ENCODE results near the gene DAGLB. TPM values are rescaled to one million over a fixed set of nuclear protein-coding genes. Genes with fewer than 3 reads are reported as not detected.
A peak's percentile ranks its signal among the peaks of the same experiment; 100 is the strongest.

The DAGLB gene
- polyA plus RNA-seq, 3 donors: 15.2 to 47.0 (median 16.4) TPM

DNA sequence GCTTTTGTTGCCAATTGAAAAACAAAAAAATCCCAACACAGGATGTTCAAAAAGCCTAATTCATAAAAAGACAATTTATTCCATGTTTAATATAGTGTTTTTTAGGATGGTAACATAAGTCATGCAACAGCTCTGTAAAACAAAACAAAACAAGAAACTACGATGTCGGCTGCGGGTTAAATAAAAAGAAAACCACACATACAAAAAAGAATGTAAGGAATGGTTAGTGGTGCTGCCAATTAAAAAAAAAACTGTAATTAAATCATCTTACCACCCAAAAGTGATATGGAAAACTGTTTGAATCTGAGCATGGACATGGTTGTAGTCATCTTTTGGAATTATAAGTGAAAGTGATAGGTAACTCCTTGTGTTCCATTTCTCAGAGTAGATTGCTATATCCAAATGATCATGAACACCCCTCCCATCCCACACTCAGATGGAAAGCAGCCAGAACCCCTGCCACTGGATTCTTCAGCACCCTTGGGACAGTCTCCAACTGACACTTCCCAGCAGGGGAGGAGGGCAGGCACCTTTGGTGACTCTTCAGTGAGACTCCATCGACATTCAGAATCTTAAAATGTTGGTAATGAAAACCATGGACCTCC, 14.3 kb upstream of the DAGLB start:
- Histone ChIP-seq H3K36me3 (replicated peaks in 1 of 2; ENCODE audit: control insufficient read depth in 1 of 2, insufficient read depth in 2 of 2, low read length in 2 of 2) (peaks cover 45 to 66% of the 10 kb centered on the region in 2 donors), H4K20me1 (ENCODE audit: insufficient read depth, low read length) (peaks cover 3% of the 10 kb centered on the region), H3K4me1 (ENCODE audit: control insufficient read depth in 1 of 2, insufficient read depth in 2 of 2, low read length in 2 of 2) (no peaks in the 10 kb centered on the region), H3K4me3 (replicated peaks in 1 of 3; ENCODE audit: low read depth in 2 of 3, low read length in 3 of 3) (no peak overlapping the region), H3K27ac (ENCODE audit: low read depth in 1 of 2, low read length in 2 of 2) (no peak overlapping the region), H2AFZ (ENCODE audit: insufficient read depth, low read depth, low read length, poor library complexity, severe bottlenecking) (no peak overlapping the region), H3K9me3 (replicated peaks in 1 of 2; ENCODE audit: control insufficient read depth in 1 of 2, insufficient read depth in 1 of 2, low read length in 2 of 2) (no peaks in the 10 kb centered on the region), H3K27me3 (ENCODE audit: control insufficient read depth in 2 of 2, insufficient read depth in 2 of 2, low read length in 2 of 2) (no peaks in the 10 kb centered on the region), H3K4me2 (replicated peaks; ENCODE audit: extremely low read depth, low read length, poor library complexity, severe bottlenecking) (no peak overlapping the region), H3K9ac (ENCODE audit: insufficient read depth, low read length, poor library complexity, severe bottlenecking) (no peak overlapping the region), H3K79me2 (ENCODE audit: insufficient read depth, low read length) (no peaks in the 10 kb centered on the region)
- DNase-seq: no peak
- H3K4me1 Mint-ChIP-seq: no peaks in the 10 kb centered on the region
- TF ChIP-seq, protein P1, sequence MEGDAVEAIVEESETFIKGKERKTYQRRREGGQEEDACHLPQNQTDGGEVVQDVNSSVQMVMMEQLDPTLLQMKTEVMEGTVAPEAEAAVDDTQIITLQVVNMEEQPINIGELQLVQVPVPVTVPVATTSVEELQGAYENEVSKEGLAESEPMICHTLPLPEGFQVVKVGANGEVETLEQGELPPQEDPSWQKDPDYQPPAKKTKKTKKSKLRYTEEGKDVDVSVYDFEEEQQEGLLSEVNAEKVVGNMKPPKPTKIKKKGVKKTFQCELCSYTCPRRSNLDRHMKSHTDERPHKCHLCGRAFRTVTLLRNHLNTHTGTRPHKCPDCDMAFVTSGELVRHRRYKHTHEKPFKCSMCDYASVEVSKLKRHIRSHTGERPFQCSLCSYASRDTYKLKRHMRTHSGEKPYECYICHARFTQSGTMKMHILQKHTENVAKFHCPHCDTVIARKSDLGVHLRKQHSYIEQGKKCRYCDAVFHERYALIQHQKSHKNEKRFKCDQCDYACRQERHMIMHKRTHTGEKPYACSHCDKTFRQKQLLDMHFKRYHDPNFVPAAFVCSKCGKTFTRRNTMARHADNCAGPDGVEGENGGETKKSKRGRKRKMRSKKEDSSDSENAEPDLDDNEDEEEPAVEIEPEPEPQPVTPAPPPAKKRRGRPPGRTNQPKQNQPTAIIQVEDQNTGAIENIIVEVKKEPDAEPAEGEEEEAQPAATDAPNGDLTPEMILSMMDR (IDR thresholded peaks at IDR 0.05): no peak
- intact Hi-C loops (cut with micrococcal nuclease): no loop called here
- H3K4me3 Mint-ChIP-seq: no peak overlapping the region
- no peaks in the 10 kb centered on the region for H3K9me3 Mint-ChIP-seq
- H3K27ac Mint-ChIP-seq: no peak overlapping the region
- H3K36me3 Mint-ChIP-seq: peaks cover 44 to 60% of the 10 kb centered on the region in 2 donors
- peaks cover 0 to 4% (median 2%) of the 10 kb centered on the region in 3 donors for H3K27me3 Mint-ChIP-seq (ENCODE audit: low read depth in 3 of 3)
- no CpG with 5 or more reads among the region's 4 CpGs for WGBS (ENCODE audit: insufficient coverage)

- Mint-ChIP-seq H3K27ac (peak overlapping the region in 2 of 7 donors; percentile 2 to 30), H3K4me1 (no peaks in the 10 kb centered on the region), H3K36me3 (peaks cover 35 to 50% of the 10 kb centered on the region in 2 donors), H3K9me3 (no peaks in the 10 kb centered on the region), H3K27me3 (ENCODE audit: low read depth in 3 of 3) (peaks cover 0 to 4% (median 2%) of the 10 kb centered on the region in 3 donors), H3K4me3 (no peak overlapping the region)
- Histone ChIP-seq H3K4me3 (replicated peaks in 1 of 3; ENCODE audit: low read depth in 2 of 3, low read length in 3 of 3) (no peak overlapping the region), H2AFZ (ENCODE audit: insufficient read depth, low read depth, low read length, poor library complexity, severe bottlenecking) (no peak overlapping the region), H3K79me2 (ENCODE audit: insufficient read depth, low read length) (no peaks in the 10 kb centered on the region), H3K4me1 (ENCODE audit: control insufficient read depth in 1 of 2, insufficient read depth in 2 of 2, low read length in 2 of 2) (no peaks in the 10 kb centered on the region), H3K27me3 (ENCODE audit: control insufficient read depth in 2 of 2, insufficient read depth in 2 of 2, low read length in 2 of 2) (no peaks in the 10 kb centered on the region), H4K20me1 (ENCODE audit: insufficient read depth, low read length) (peaks cover 3% of the 10 kb centered on the region), H3K9me3 (replicated peaks in 1 of 2; ENCODE audit: control insufficient read depth in 1 of 2, insufficient read depth in 1 of 2, low read length in 2 of 2) (no peaks in the 10 kb centered on the region), H3K27ac (ENCODE audit: low read depth in 1 of 2, low read length in 2 of 2) (no peak overlapping the region), H3K4me2 (replicated peaks; ENCODE audit: extremely low read depth, low read length, poor library complexity, severe bottlenecking) (no peak overlapping the region), H3K9ac (ENCODE audit: insufficient read depth, low read length, poor library complexity, severe bottlenecking) (no peak overlapping the region), H3K36me3 (replicated peaks in 1 of 2; ENCODE audit: control insufficient read depth in 1 of 2, insufficient read depth in 2 of 2, low read length in 2 of 2) (peaks cover 36 to 56% of the 10 kb centered on the region in 2 donors)
- TF ChIP-seq, protein P1 (IDR thresholded peaks at IDR 0.05): no peak
- intact Hi-C loops (cut with micrococcal nuclease): no loop called here
- no peak for DNase-seq
- WGBS (ENCODE audit: insufficient coverage): 94% methylated on average over 7 of the region's 11 CpGs
Observed at GRCh38 chr7:6460990-6461584, 13.3 kb upstream of the DAGLB start.

Data from CD14-positive monocyte (primary cell).